Cortex of kidney (tissue), 1 donor: ENCODE results near the gene PARD6B.

Experiments
- DNase-seq: peaks from one replicate; lab custom pipeline; 2025; lab: John Stamatoyannopoulos, UW

The PARD6B gene

GRCh38 chr20:50724112-50724725, 7.2 kb upstream of the PARD6B start:
- no peak for DNase-seq

- DNase-seq = no peak
Measured at GRCh38 chr20:50724851-50725723, 6.3 kb upstream of the PARD6B start.

GRCh38 chr20:50725724-50726005, 5.7 kb upstream of the PARD6B start:
- DNase-seq = no peak

GRCh38 chr20:50726955-50727791, 4.2 kb upstream of the PARD6B start:
- no peak for DNase-seq

GRCh38 chr20:50727792-50728485, 3.4 kb upstream of the PARD6B start:
- DNase-seq = no peak

- no peak for DNase-seq
Measured at GRCh38 chr20:50728486-50728980, 2.8 kb upstream of the PARD6B start.

GRCh38 chr20:50728981-50729874, 2.2 kb upstream of the PARD6B start:
- DNase-seq = no peak

GRCh38 chr20:50729901-50730764, 1.2 kb upstream of the PARD6B start:
- no peak for DNase-seq

GRCh38 chr20:50730765-50731054, 670 bp upstream of the PARD6B start:
- no peak for DNase-seq

- DNase-seq = no peak
Measured at GRCh38 chr20:50731930-50732690, 730 bp downstream of the PARD6B start.

- DNase-seq = no peak
Measured at GRCh38 chr20:50733644-50734349, 2.4 kb downstream of the PARD6B start.

GRCh38 chr20:50734730-50735679, 3.6 kb downstream of the PARD6B start:
- no peak for DNase-seq

GRCh38 chr20:50735813-50736212, 4.4 kb downstream of the PARD6B start:
- DNase-seq = no peak

- DNase-seq = no peak
Measured at GRCh38 chr20:50737352-50737751, 6.0 kb downstream of the PARD6B start.

- DNase-seq = no peak
Measured at GRCh38 chr20:50743087-50743486, 11.7 kb downstream of the PARD6B start.

GRCh38 chr20:50744143-50744792, 12.9 kb downstream of the PARD6B start:
- no peak for DNase-seq

GRCh38 chr20:50745634-50746137, 14.3 kb downstream of the PARD6B start:
- no peak for DNase-seq
